GM19397 (cell line): ENCODE data around the gene SLC6A17.

Source experiments
- ATAC-seq: cut with Tn5 transposase; IDR thresholded peaks from one replicate; pipeline ENCODE4 v1.9.1; 2021; ENCODE audit warnings: mild to moderate bottlenecking, moderate library complexity; ENCODE audit not compliant: unreplicated experiment

Gene SLC6A17

DNA sequence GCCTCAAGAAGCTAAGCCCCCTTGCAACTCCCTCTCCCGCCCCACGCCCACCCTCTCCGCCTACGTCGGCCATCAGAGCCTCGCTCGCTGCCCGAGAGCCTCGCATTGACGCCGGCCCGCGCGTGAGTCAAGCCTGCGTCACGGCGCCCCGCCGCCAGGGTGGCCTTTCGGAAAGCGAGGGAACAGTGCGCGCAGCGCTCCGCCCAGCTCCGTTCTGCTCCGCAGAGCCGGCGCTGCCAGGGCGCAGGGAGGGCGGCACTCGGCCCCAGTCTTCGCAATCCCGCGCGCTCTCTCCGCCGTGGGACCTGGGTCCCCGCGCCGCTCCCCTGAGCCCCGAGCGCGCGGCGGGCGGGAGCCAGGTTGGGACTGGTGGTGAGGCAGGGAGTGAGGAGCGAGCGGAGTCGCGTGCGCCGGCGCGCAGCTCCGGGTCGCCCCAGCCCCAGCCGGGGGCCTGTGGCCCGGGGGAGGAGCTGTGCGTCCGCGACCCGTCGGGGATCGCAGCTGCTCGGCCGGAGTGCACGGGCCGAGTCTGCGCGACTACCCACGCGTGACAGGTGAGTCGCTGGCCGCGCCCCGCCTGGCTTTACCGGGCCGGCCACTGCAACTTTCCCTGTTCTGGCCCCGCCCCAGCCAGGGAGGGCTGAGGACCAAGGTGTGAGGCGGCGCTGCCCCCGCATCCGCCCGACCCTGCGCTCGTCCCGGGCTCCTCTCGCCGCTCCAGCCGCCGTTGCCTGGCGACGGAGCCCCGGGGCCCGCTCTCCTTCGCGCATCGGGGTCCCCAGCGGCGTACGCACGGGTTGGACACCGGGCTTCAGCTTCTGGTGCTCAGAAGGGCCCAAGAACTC lies at the start of gene SLC6A17:
SLC6A17 (plus strand) TSS at position 165 of the 845 bp plus-strand sequence. CDS start 16,436 bp downstream, outside the sequence.
- no peak for ATAC-seq

GRCh38 chr1:110102081-110102480 lies 48.2 kb upstream of the SLC6A17 start:
- ATAC-seq, result no peak

GRCh38 chr1:110106013-110106941 lies 44.0 kb upstream of the SLC6A17 start:
- no peak for ATAC-seq

- no peak for ATAC-seq
These were observed 42.3 kb upstream of the SLC6A17 start for GRCh38 chr1:110107867-110108469.

- no peak for ATAC-seq
These were observed 39.2 kb upstream of the SLC6A17 start for GRCh38 chr1:110111081-110111480.

DNA sequence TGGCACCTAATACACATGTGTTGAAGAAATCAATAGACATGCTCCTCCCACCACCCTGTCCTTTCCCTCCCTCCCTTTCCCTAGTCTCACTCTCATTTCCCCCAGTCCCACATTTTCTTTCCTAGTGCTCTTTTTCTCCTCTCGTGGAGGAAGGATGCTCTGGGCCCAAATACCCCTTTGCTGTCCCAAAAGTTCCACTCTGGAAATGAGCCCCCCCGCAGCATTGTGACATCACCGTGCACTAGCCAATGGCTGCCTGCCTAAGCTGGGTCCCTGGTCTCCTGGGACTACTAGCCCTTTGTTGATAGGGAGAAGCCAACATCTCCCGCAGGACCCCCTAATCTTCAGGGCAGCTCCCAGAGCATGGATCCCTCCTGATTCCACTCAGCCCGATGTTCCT lies 38.2 kb upstream of the SLC6A17 start, which contains the start of gene UBL4B:
UBL4B (plus strand) TSS at position 301 of the 400 bp plus-strand sequence; CDS start at position 393, 92 bp downstream.
- ATAC-seq, result no peak

- no peak for ATAC-seq
These were observed 37.6 kb upstream of the SLC6A17 start for GRCh38 chr1:110112656-110113055.

- no peak for ATAC-seq
These were observed 36.7 kb upstream of the SLC6A17 start for GRCh38 chr1:110113551-110113950.

DNA sequence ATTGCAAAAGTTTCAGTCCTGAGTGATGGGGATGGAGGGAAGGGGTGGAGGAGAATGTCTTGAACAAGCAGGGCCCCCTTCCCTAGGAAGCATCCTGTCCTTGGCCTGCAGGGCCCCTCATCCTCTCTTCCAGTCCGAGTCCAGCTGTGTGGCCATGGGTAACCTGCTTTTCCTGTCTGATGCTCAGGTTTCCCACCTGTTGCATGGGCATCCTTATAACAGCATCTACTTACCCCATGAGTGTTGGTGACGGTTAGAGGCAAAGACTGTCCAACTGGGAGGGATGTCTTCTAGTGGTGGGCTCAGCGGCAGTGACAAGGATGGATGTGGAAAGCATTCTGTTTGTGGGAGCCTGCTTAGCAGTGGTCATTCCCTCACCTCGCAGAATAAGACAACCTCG lies 36.1 kb upstream of the SLC6A17 start:
- ATAC-seq, result no peak

GRCh38 chr1:110114784-110115183 lies 35.5 kb upstream of the SLC6A17 start:
- no peak for ATAC-seq

- no peak for ATAC-seq
These were observed 31.5 kb upstream of the SLC6A17 start for GRCh38 chr1:110118636-110119396.

DNA sequence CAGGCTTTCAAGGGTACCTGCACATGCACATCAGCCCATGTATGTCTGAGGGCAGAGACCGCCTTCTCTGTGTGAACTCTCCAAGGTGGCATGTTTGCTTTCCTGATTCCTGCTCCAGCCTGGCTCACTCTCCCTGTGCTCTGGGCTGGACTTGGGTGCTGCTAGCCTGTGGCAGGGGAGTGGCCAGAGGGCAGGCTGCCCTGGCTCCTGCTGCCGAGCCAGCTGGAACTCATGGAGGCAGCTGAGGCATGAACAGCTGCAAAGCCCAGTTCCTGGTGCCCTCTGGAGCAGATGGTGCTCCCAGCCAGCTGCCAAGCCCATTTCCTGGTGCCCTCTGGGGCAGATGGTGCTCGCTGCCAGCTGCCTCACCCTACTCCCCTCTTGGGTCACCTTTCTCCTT lies 30.5 kb upstream of the SLC6A17 start:
- no peak for ATAC-seq

GRCh38 chr1:110120960-110121561 lies 29.2 kb upstream of the SLC6A17 start:
- ATAC-seq, result no peak

DNA sequence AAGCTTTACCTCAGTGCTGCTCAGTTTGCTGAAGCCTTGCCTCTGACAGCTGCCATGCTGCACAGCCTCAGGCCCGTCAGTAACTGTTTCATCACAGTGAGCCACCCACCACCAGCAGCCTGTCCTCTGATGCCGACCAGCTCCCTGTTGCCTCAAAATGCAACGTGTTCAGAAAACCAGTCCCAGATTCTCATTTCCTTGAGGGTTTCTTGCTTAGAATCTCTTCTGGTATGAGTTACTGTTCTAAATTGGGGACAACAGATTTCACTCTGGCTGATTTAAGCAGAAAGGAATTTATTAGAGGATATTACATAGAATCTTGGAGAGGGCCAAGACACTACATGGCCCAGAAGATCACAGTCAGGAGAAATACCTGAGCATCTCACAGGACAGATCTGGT lies 27.1 kb upstream of the SLC6A17 start:
- ATAC-seq, result no peak

DNA sequence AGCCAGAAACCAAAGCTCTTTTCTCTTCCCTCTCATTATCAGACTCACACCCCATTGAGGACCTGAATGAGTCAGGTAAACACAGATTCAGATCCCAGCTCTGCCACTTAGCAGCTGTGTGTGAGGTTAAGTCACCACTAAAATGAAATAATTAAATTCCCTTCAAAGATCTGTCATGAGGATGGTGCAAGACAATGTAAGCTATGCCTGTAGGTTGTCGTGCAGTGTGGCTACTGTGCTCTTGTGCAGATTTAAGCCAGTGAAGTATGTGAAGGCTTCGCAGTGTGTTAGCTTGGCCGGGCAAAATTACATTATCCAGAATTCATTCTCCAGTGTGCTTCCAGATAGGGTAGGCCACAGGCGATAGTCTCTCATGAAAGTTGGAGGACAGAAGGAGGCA lies 24.5 kb upstream of the SLC6A17 start:
- no peak for ATAC-seq

DNA sequence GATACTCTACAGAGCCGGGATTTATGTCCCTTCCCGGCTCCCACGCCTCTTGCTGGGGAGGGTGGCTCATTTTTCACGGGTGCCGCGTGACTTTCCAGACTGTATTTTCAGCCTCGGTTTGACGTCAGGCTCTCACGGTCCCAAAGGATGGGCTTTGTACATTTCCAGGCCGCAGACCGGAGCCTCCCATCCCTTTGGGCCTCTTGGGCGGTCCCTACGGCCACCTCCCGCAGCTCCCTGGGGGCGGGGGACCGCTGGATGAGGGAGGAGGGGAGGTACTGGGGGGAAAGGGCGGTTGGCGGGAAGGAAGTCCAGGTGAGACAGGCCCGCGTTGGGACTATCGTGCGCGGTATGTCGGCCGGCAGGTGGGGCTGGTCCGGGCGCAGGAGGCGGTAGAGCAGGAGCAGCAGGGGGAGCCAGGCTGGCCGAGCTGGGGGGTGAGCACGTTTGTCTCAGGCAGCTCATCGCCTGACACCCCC lies 20.1 kb upstream of the SLC6A17 start:
- no peak for ATAC-seq

DNA sequence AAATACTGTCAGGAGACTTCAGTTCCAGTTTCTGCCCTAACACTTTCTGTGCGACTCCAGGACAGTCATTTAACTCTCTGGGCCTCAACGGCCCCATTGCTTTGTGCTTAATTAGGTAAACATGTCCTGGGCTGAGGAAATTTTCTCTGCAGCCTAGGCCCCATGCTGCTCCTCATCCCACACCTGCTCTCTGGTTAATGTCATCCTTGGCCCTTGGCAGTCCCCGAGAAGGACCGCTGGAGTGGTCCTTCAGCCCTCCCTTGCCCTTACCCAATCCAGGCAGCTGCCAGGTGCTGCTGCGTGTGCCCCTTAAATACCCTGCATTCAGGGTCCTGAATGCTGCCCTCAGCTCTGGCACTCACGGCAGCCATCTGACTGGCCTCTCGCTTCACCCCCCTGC lies 19.3 kb upstream of the SLC6A17 start:
- ATAC-seq, result no peak

- no peak for ATAC-seq
These were observed 17.6 kb upstream of the SLC6A17 start for GRCh38 chr1:110132682-110133081.

GRCh38 chr1:110133436-110133835 lies 16.9 kb upstream of the SLC6A17 start:
- no peak for ATAC-seq

DNA sequence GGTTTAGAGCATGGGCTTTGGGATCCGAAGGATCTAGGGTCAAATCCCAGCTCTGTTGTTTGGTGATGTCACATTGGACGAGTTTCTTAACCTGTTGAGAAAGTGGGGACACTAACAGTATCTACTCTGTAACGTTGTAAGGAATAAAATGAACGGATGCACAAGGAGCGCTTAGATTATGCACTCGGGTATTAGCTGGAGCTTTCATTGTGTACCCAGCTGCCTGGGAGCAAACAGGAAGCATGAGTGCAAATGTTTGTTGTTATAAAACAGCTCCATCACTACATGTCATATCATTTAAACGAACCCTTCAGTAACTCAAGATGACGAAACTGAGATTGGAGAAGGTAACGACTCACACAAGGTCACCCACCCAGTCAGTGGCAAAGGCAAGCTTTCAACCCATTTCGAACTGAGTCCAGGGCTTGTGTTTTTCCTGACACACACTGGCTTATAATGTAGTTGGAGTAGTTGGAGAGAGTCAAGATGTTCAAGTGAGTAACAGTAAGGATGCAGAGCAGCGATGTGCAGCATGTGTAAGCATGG lies 16.2 kb upstream of the SLC6A17 start:
- ATAC-seq, result no peak
